ACC112 (cell line): ENCODE data around the gene INSIG2.
A peak's percentile ranks its signal among the peaks of the same experiment; 100 is the strongest.

Experiments
- H2AFZ ChIP-seq: fragments of 200-600 bp; sonication (generic); one replicate; pipeline ENCODE4 v1.6.0; 2017; ENCODE audit warnings: antibody characterized with exemption, low read length; ENCODE audit not compliant: unreplicated experiment
- H3K27ac ChIP-seq: fragments of 200-600 bp; sonication (generic); 2 replicates; pipeline ENCODE4 v1.5.1; 2014; ENCODE audit warnings: low read depth, mild to moderate bottlenecking, antibody characterized with exemption, low read length, moderate library complexity
- H3K27me3 ChIP-seq: fragments of 200-600 bp; sonication (generic); 2 replicates; pipeline ENCODE4 v1.6.1; 2014; ENCODE audit warnings: mild to moderate bottlenecking, antibody characterized with exemption, low read length, moderate library complexity, mixed read lengths; ENCODE audit not compliant: insufficient read depth
- H3K36me3 ChIP-seq: fragments of 200-600 bp; sonication (generic); 2 replicates; pipeline ENCODE4 v1.6.1; 2016; ENCODE audit warnings: mild to moderate bottlenecking, antibody characterized with exemption, low read length, moderate library complexity, mixed read lengths; ENCODE audit not compliant: insufficient read depth
- H3K4me1 ChIP-seq: fragments of 200-600 bp; sonication (generic); one replicate; pipeline ENCODE4 v1.6.1; 2016; ENCODE audit warnings: low read length, mixed read lengths; ENCODE audit not compliant: insufficient read depth, unreplicated experiment, control insufficient read depth
- H3K4me3 ChIP-seq: fragments of 200-600 bp; sonication (generic); 2 replicates; pipeline ENCODE4 v1.5.1; 2014; ENCODE audit warnings: mild to moderate bottlenecking, low read depth, low read length
- H3K79me2 ChIP-seq: fragments of 200-600 bp; sonication (generic); one replicate; pipeline ENCODE4 v1.6.0; 2016; ENCODE audit warnings: low read length; ENCODE audit not compliant: control insufficient read depth, unreplicated experiment, insufficient read depth

Gene INSIG2

DNA sequence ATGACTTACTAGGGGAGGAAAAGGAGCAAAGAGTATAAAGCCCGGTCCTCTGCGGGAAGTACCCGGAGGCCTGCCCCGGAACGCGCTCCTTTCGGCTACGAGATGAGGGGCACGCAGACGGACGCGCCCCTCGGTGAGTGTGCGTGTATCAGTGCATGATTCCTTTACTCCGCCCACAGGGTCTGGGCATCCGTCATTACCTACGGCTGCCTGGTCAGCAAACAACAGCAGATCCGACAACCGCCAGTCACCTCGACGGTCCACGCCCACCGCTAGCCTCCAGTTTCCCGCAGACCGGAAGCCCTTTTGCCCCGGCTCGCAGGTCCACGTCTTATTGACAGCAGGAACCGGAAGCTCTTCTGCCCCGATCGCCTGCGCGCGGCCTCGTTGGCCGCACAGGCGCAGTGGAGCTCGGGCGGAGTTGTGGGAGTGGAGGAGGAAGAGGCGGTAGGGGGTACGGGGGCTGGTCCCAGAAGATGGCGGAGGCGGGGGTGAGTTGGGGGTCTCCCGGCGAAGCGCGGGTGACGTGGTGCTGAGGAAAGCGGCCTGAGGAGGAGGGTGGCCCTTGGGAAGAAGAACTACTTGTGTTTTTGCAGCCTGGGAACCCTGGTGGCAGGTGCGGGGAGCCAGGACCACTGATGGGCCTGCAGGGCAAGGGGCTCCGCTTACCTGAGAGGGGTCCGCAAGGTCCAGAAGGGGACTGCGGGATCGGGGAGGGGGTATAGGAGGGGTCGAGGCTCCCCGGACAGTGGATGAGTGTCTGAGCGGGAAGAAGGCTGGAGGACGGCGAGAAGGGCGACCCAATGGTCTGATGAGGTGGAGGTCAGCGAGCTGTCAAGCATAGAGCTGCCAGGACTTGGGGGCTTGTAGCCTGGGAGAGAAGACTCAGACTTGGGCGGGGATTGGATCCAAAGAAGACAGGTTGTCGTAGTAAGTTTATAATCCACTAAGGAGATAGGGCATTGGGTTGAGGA, at the start of gene INSIG2:
Gene INSIG2 (plus strand): TSS at position 421 of the 974 bp plus-strand sequence. CDS start 8,086 bp downstream, outside the sequence.
- Histone ChIP-seq H3K27me3 (peaks cover 22% of the 10 kb centered on the region), H3K27ac (peak within 1 kb of the TSS; percentile 59), H3K4me3 (peak within 1 kb of the TSS; percentile 99), H2AFZ (peak within 1 kb of the TSS; percentile 80), H3K36me3 (no peaks in the 10 kb centered on the region), H3K4me1 (peaks cover 21% of the 10 kb centered on the region), H3K79me2 (peaks cover 45% of the 10 kb centered on the region)

DNA sequence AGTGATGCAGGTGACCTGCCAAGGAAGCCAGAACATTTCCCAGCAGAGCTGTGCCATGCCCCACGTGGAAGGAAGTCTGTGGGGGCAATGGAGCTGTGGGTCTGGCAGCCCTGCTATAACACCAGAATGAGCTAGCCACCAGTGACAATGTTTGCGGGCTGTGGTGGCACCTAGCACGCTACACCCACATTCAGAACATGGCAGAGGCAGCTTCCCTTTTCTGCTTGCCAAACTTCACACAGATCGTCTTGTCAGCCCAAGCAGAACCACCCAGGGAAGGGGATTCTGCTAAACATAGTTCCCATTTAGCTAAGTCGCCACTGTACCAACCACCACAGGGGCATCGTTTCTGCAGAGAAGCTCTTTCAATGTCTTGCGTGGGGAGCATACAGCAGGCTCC, 47.4 kb upstream of the INSIG2 start:
- H3K27ac ChIP-seq, result no peak overlapping the region
- H3K27me3 ChIP-seq, result peaks cover 76% of the 10 kb centered on the region
- H3K36me3 ChIP-seq, result no peaks in the 10 kb centered on the region
- no peak overlapping the region for H2AFZ ChIP-seq
- H3K79me2 ChIP-seq, result no peaks in the 10 kb centered on the region
- H3K4me1 ChIP-seq, result no peaks in the 10 kb centered on the region
- H3K4me3 ChIP-seq, result no peak overlapping the region

DNA sequence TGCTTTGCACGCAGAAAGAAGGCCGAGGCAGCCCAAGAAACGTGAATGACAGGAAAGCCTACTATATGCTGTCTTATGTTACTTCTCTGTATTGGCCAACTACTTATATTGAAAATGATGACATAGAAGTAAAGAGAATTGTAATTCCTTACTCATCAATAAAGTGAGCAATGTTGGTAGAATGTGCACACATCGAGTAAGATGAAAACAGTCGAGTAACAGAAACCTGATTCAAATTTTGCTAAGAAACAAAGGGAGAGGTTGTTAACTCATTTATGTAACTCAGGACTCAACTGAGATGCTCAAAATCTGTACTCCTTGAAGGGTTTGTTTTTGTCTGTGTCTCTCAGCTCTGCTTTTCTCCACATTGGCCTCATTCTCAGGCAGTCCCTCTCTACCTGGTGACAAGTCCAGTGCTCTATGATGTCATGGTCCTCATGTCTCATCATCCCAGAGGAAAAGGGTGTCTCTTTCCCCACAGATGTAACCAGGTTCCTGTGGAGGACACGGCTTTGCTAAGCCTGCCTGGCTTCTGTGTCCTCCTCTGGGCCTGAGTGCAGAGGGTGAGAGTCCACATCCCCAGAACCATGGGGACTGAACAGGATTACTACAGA, 44.1 kb upstream of the INSIG2 start:
- no peaks in the 10 kb centered on the region for H3K79me2 ChIP-seq
- no peak overlapping the region for H2AFZ ChIP-seq
- no peak overlapping the region for H3K27ac ChIP-seq
- no peaks in the 10 kb centered on the region for H3K36me3 ChIP-seq
- peaks cover 21% of the 10 kb centered on the region for H3K4me1 ChIP-seq
- H3K27me3 ChIP-seq, result peaks cover 43% of the 10 kb centered on the region
- no peak overlapping the region for H3K4me3 ChIP-seq

DNA sequence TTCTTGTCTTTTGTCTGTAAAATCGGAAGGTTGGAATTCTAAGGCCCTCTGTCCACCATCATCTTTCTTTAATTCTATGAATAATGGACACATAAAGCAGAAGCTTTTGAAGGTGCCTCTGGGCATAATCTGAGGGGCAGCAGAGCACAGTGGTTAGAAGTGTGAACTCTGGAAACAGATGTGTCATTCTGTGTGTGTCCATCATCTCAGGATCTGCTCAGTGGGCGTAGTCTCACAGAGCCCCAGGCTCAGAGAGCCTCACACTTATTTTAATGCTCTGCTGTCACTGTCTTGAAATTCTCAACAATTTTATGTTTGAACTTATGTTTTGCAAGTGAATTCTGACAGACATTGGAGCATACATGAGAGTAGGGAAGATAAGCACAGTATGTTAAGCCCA, 43.4 kb upstream of the INSIG2 start:
- H3K4me3 ChIP-seq, result no peak overlapping the region
- peaks cover 37% of the 10 kb centered on the region for H3K27me3 ChIP-seq
- H3K79me2 ChIP-seq, result no peaks in the 10 kb centered on the region
- no peaks in the 10 kb centered on the region for H3K36me3 ChIP-seq
- H2AFZ ChIP-seq, result no peak overlapping the region
- no peak overlapping the region for H3K27ac ChIP-seq
- peaks cover 28% of the 10 kb centered on the region for H3K4me1 ChIP-seq

DNA sequence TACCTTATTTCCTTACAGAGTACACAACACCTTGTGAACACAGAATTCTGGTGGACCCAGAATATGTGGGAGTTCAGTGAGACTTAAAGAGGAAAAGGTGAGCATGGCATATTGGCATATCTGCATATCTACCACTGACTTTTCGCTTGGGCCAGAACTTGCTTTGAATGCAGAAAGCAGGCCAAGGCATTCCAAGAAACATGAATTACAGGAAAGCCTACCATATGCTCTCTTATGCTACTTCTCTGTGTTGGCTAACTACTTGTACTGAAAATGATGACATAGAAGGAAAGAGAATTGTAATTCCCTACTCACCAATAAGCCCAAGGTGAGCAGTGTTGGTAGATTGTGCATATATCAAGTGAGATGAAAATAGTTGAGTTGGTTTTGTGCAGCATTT, 43.0 kb upstream of the INSIG2 start:
- H3K79me2 ChIP-seq, result no peaks in the 10 kb centered on the region
- no peak overlapping the region for H2AFZ ChIP-seq
- H3K27ac ChIP-seq, result no peak overlapping the region
- H3K27me3 ChIP-seq, result peaks cover 32% of the 10 kb centered on the region
- H3K36me3 ChIP-seq, result no peaks in the 10 kb centered on the region
- H3K4me1 ChIP-seq, result peaks cover 32% of the 10 kb centered on the region
- no peak overlapping the region for H3K4me3 ChIP-seq

DNA sequence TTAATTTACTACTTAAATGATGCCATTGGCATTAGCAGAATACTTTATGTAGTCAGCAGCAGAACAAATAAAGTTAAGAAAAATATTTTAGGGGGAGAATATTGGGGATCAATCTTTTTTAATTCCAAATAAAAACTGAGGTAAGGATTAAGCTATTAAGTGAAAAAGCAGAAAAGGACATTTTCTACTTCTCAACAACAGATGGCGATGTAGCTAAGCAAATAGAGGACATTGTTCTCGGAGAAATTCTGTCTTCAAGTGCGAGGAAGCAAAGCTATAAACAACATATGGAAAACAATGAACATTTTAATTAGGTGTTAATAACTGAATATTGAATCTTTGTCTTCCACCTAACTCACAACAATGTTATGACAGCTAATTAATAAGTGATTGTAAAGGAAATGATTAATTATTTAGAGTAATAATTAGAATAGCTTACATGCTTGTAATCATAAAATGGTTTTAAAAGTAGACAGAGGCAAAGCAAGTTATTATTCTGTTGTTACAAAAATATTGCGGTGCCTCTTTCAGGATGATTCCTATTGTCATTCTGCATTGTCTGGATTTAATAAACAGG, 41.5 kb upstream of the INSIG2 start:
- Histone ChIP-seq H3K4me1 (peaks cover 38% of the 10 kb centered on the region), H2AFZ (peak overlapping the region; percentile 64), H3K79me2 (no peaks in the 10 kb centered on the region), H3K4me3 (peak overlapping the region; percentile 52), H3K27ac (peak overlapping the region; percentile 54), H3K36me3 (no peaks in the 10 kb centered on the region), H3K27me3 (peaks cover 19% of the 10 kb centered on the region)

DNA sequence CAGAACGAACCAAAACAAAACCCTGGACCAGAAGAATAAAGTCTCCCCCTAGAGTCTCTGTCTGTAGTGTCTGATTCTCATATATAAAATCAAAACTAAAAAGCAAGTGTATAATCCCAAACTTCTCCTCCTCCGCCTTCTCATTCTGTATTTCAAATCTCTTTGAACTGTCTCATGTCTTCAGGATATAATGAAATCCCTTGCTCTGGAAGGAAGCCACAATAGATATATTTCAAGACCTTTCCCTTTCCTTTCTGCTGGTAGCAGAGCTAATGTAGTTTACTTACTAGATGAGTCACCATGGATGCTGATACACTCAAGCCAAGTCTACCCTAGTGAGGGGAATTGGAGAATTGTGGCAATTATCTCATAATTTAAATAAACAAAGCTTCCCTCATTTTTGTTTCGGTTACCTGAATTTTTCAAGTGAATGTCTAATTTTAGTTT, 40.9 kb upstream of the INSIG2 start:
- H2AFZ ChIP-seq, result peak overlapping the region; percentile 64
- H3K27ac ChIP-seq, result peak overlapping the region; percentile 54
- no peaks in the 10 kb centered on the region for H3K36me3 ChIP-seq
- H3K27me3 ChIP-seq, result peaks cover 18% of the 10 kb centered on the region
- peaks cover 38% of the 10 kb centered on the region for H3K4me1 ChIP-seq
- peak overlapping the region; percentile 52 for H3K4me3 ChIP-seq
- no peaks in the 10 kb centered on the region for H3K79me2 ChIP-seq

DNA sequence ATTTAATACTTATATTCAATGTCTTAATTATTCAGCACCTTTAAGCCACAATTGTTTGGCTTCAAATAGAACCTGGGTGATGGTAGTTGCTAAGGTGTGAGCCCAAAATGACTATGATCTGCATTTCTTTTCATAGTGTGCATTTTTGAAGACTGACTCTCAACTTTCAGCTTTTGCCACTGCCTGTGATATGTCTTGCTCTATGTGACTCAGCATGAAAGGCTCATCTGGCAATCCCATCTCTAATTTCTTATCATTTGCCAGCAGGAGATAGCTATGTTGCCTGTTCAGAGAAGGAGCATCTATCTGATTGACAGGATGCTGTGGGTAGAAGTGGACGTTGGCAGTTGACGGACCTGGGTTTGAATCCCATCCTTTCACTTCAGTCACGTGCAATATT, 39.9 kb upstream of the INSIG2 start:
- peaks cover 38% of the 10 kb centered on the region for H3K4me1 ChIP-seq
- H3K4me3 ChIP-seq, result no peak overlapping the region
- no peaks in the 10 kb centered on the region for H3K79me2 ChIP-seq
- H2AFZ ChIP-seq, result no peak overlapping the region
- peaks cover 8% of the 10 kb centered on the region for H3K27me3 ChIP-seq
- H3K36me3 ChIP-seq, result no peaks in the 10 kb centered on the region
- H3K27ac ChIP-seq, result no peak overlapping the region

DNA sequence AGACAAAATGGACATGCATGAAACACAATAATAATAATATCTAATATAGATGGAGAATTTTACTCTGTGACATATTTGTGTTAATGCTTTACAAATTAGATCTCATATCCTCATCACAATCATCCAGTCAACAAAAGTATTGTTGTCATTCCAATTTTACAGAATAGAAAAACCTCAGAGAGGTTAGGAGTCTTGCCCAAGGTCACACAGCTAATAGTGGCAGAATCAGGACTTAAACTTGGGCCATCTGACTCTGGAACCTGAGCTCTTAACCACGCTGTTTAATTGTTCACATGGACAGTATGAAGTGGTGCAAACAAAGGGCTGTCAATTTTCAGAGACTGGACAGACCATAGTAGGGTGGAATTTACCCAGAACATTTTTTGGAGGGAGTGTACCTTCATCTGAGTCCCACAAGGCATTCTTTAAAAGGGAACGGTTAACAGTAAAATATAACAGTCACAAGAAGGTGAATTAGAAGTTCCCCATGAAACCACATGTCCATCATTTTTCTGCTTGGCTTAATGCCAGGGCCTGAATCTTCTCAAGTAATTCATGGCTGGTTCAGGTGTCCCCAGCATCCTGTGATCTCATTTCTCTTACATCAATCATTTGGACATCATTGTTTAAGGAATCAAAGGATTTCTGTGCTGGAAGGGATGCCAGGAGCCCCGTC, 39.0 kb upstream of the INSIG2 start:
- Histone ChIP-seq H3K27ac (no peak overlapping the region), H3K79me2 (no peaks in the 10 kb centered on the region), H3K36me3 (no peaks in the 10 kb centered on the region), H3K4me1 (peaks cover 38% of the 10 kb centered on the region), H3K27me3 (no peaks in the 10 kb centered on the region), H2AFZ (no peak overlapping the region), H3K4me3 (no peak overlapping the region)

DNA sequence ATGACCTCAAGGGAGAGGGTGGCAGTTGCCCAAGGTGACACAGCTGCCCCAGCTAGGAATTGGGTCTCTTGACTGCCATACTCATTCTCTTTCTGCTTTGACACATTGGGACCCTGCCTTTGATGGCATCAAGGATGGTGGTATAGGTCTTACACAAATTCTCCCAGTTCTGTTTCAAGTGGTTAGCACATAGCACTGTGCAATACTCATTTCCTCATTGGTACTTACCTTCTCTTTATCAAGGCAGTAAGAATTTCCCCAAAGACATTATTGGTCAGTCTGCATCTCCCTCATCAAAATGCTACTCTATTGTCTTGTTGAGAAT, 38.5 kb upstream of the INSIG2 start:
- Histone ChIP-seq H3K36me3 (no peaks in the 10 kb centered on the region), H3K79me2 (no peaks in the 10 kb centered on the region), H2AFZ (no peak overlapping the region), H3K4me1 (peaks cover 38% of the 10 kb centered on the region), H3K27me3 (no peaks in the 10 kb centered on the region), H3K27ac (no peak overlapping the region), H3K4me3 (no peak overlapping the region)
